ENCODE measurements around the gene MBOAT7. TPM values are rescaled to one million over a fixed set of nuclear protein-coding genes. Genes with fewer than 3 reads are reported as not detected.

MBOAT7 gene
- total and polyA plus RNA-seq, 2 of the 4 experiments (the other 2 are of a cell fraction) = 11.3 to 121 TPM

DNA sequence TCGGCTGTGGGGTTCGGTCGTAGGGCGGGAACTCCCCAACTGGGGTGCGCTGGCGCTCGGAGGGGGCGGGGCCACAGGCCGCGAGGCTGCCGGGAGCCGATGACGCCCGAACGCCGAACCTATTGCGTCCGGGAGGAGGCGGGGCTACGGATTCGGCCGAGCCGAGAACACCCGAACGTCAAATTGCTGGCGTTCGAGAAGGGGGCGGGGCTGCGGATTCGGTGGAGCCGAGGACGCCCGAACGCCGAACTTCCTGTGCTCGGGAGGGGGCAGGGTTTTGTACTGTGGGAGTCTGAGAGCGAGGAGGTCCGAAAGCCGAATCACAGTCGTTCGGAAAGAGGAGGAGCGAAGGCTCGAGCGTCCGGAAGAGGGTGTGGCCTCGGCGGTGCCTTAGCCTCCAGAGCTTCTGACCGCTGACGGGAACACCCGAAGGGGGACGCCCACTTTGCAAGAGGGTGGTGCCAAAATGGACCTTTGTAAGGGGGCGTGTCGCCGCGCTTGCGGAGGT lies 1.2 kb upstream of the MBOAT7 start:
- Histone ChIP-seq H3K36me3 (ENCODE audit: control insufficient read depth, insufficient read depth, low read length) (peaks cover 15% of the 10 kb centered on the region), H3K9me1 (ENCODE audit: insufficient read depth, low read length) (peaks cover 3% of the 10 kb centered on the region; the same call in 1 of the 2 replicates), H3K4ac (ENCODE audit: low read depth, low read length) (peak overlapping the region; percentile 96), H2BK20ac (ENCODE audit: low read depth, low read length) (peak overlapping the region; percentile 59; the same call in 1 of the 2 replicates), H3K56ac (ENCODE audit: extremely low read depth, insufficient read depth, low read length) (peak overlapping the region; percentile 90; the same call in 1 of the 2 replicates), H4K20me1 (ENCODE audit: insufficient read depth, low read length) (peaks cover 16% of the 10 kb centered on the region), H2AFZ (replicated peaks; ENCODE audit: low read length, poor library complexity) (peak overlapping the region; percentile 96), H3K18ac (ENCODE audit: low read depth, low read length) (no peak overlapping the region; the same call in 1 of the 2 replicates), H4K8ac (ENCODE audit: low read depth in 2 of 2, low read length in 2 of 2) (peak overlapping the region; percentile 62 to 99), H2BK5ac (ENCODE audit: low read depth, low read length, poor library complexity, severe bottlenecking) (peak overlapping the region; percentile 96), H2BK120ac (ENCODE audit: low read depth, low read length) (peak overlapping the region; percentile 88), H2BK15ac (ENCODE audit: low read depth, low read length) (peak overlapping the region; percentile 91; the same call in 1 of the 3 replicates), H4K5ac (ENCODE audit: low read depth, low read length) (no peak overlapping the region; the same call in 1 of the 2 replicates), H3K4me1 (ENCODE audit: control insufficient read depth, insufficient read depth, low read length) (peaks cover 5% of the 10 kb centered on the region), H3K9me3 (ENCODE audit: control insufficient read depth, insufficient read depth, low read length) (no peaks in the 10 kb centered on the region), H3K23ac (ENCODE audit: low read depth, low read length) (peak overlapping the region; percentile 94), H3K27me3 (ENCODE audit: control insufficient read depth, insufficient read depth, low read length) (no peaks in the 10 kb centered on the region), H3K79me1 (ENCODE audit: low read depth in 1 of 2, low read length in 2 of 2) (peaks cover 21 to 45% of the 10 kb centered on the region in 2 experiments; a peak in 3 of 4 replicates), H3K9ac (ENCODE audit: low read depth, low read length) (peak overlapping the region; percentile 88), H4K91ac (ENCODE audit: insufficient read depth, low read depth, low read length) (peak overlapping the region; percentile 93), H2AK5ac (ENCODE audit: low read depth, low read length) (no peak overlapping the region), H2AK9ac (replicated peaks; ENCODE audit: low read depth, low read length, poor library complexity) (peak overlapping the region; percentile 97), H3K14ac (replicated peaks; ENCODE audit: low read depth, low read length) (peak overlapping the region; percentile 94), H3K4me2 (ENCODE audit: low read depth, low read length) (peak overlapping the region; percentile 75), H3K4me3 (ENCODE audit: insufficient read depth, low read depth, low read length) (peak overlapping the region; percentile 70), H3K27ac (ENCODE audit: insufficient read depth, low read length) (peak overlapping the region; percentile 93)
- TF ChIP-seq MAZ (IDR thresholded peaks at IDR 0.05; ENCODE audit: borderline replicate concordance, low read depth, low read length) (no peak; the same call in 1 of the 2 replicates), POLR2A (IDR thresholded peaks at IDR 0.05; ENCODE audit: low read depth, low read length) (peak; percentile 14; the same call in 1 of the 2 replicates), CEBPB (IDR thresholded peaks at IDR 0.05; ENCODE audit: low read depth, low read length) (0 out of 2 replicates have a peak, but pooled peaks have one; percentile 24)
- WGBS, 2 experiments (ENCODE audit: extremely low coverage in 2 of 2, insufficient read length in 1 of 2) = 0% methylated on average over 21 of the region's 56 CpGs; no CpG with 5 or more reads in 1 of the 2 experiments
- POLR2A ChIA-PET (ENCODE audit: unreplicated experiment) = interaction anchor here (0.6 to 2.3 kb wide), 3 partner anchors 10 to 240 kb away, joined by 3 to 10 read pairs (median 6); partner anchors contain the start of gene RPS9
- dilution Hi-C loops (cut with HindIII; ENCODE audit: low sequenced_read_pairs, unreplicated experiment) (no loop called here), intact Hi-C loops (cut with micrococcal nuclease) (loop anchor here (2.0 kb wide), 1 partner anchor 20 kb away; no protein-coding TSS in a partner anchor), in situ Hi-C loops (cut with MboI; ENCODE audit: low sequenced_read_pairs) (no loop called here)
- peak; percentile 65 for ATAC-seq (ENCODE audit: low read depth)
- DNase-seq = peak; percentile 99
- CTCF ChIA-PET = no interaction called here
- BruUV-seq (replicated peaks) = no TSS peak

Measured in IMR-90 (cell line).